Bronchial epithelial cell (primary cell): Measurements from ENCODE around the gene TMEM178B. TPM values are rescaled to one million over a fixed set of nuclear protein-coding genes. Genes with fewer than 3 reads are reported as not detected.

ENCODE experiments used
- DNase-seq: peaks from one replicate; pipeline ENCODE4 v3.0.0-alpha.2; 2010; ENCODE audit warnings: low read depth
- FAIRE-seq: peaks from 2 replicates; lab custom pipeline; 2011; peaks lifted over from hg19 to GRCh38; lab: Jason Lieb, UNC
- H3K27me3 ChIP-seq: 2 replicates; pipeline ENCODE4 v1.5.1; 2011; ENCODE audit warnings: low read length; ENCODE audit not compliant: control insufficient read depth, insufficient read depth
- H3K36me3 ChIP-seq: 2 replicates; pipeline ENCODE4 v1.5.1; 2011; ENCODE audit warnings: low read length; ENCODE audit not compliant: control insufficient read depth, insufficient read depth
- H3K4me3 ChIP-seq: 2 replicates; pipeline ENCODE4 v1.5.1; 2011; ENCODE audit warnings: mild to moderate bottlenecking, low read depth, low read length, control low read depth
- total RNA-seq: library from RNA; depleted of rRNA; stranded (reverse); fragments of >200 nt; gene quantifications from 2 replicates; pipeline ENCODE4 v1.2.1, GENCODE V29; 2014
- TF ChIP-seq, protein P1 (sequence below): IDR thresholded peaks from 2 replicates; pipeline ENCODE4 v1.5.1; 2011; ENCODE audit warnings: mild to moderate bottlenecking, moderate library complexity, low read length, control low read depth, inconsistent platforms; ENCODE audit not compliant: insufficient read depth, severe bottlenecking

Gene TMEM178B
- total RNA-seq, 1 donor from 2014 or later = under 0.01 TPM

DNA sequence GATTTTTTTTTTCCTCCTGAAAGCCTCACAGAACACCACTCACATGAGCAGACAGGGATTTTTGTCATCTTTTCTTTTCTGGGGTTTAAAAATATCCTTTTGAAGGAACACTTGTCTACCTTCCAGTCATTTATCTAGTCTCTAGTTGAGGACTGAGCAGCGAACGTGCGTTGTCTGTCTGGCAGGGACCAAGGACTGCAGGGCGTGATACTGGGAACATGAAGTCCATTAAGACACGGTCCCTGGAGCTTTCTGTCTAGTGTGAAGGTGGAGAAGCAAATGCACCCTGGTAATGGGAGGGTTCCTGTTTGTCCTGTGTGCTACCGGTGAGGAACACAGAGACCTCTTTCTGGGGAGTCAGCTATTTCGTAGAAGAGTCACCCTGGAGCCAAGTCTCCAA, 207.4 kb downstream of the TMEM178B start:
- FAIRE-seq = no peak

DNA sequence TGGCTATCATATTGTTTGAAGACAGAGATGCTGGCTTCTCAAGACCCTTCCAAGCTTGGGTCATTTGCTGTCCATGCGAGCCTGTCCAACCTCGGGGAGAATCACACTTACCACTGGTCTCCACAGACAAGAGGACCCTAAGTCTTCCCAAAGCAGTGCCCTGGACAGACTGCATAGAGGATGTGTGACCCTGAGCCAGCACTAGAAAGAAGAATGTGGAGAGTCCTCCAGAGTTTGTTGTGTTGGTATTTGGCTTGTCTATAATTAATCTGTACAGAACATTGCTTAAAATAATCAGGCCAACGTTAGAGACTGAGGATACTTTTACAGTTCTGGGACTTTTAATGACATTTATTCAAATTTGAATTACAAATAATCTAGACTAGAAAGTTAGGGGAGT, 212.7 kb downstream of the TMEM178B start:
- FAIRE-seq = no peak
- no peak for DNase-seq
- H3K27me3 ChIP-seq = no peaks in the 10 kb centered on the region

More for the DNA sequence above, 207.4 kb downstream of the TMEM178B start:
- Histone ChIP-seq H3K36me3 (no peaks in the 10 kb centered on the region), H3K4me3 (no peak overlapping the region), H3K27me3 (no peaks in the 10 kb centered on the region)
- DNase-seq = no peak
- TF ChIP-seq, protein P1, sequence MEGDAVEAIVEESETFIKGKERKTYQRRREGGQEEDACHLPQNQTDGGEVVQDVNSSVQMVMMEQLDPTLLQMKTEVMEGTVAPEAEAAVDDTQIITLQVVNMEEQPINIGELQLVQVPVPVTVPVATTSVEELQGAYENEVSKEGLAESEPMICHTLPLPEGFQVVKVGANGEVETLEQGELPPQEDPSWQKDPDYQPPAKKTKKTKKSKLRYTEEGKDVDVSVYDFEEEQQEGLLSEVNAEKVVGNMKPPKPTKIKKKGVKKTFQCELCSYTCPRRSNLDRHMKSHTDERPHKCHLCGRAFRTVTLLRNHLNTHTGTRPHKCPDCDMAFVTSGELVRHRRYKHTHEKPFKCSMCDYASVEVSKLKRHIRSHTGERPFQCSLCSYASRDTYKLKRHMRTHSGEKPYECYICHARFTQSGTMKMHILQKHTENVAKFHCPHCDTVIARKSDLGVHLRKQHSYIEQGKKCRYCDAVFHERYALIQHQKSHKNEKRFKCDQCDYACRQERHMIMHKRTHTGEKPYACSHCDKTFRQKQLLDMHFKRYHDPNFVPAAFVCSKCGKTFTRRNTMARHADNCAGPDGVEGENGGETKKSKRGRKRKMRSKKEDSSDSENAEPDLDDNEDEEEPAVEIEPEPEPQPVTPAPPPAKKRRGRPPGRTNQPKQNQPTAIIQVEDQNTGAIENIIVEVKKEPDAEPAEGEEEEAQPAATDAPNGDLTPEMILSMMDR = no peak

DNA sequence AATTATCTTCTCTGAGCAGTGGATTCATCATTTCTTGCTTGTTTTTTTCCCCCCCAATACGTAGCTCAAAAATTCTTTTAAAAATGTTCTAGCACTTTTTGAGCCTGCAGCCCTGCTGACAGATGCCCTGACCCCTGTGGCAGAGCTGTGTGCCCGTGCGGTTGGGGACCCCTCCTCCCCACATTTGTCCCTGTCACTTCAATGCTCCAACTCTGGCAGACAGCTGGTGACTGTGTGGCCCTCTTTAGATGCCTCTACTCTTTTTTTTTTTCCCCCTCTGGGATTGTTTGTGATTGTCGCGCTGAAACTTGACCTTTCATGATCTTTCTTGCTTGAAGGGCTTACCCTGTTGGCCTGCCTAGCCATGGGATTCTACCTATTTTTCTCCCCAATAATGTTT, 214.1 kb downstream of the TMEM178B start:
- TF ChIP-seq, protein P1 = no peak
- no peak overlapping the region for H3K4me3 ChIP-seq
- H3K36me3 ChIP-seq = no peaks in the 10 kb centered on the region
- no peaks in the 10 kb centered on the region for H3K27me3 ChIP-seq
- FAIRE-seq (no peak), DNase-seq (no peak)

More for the DNA sequence above, 212.7 kb downstream of the TMEM178B start:
- TF ChIP-seq, protein P1 = no peak
- Histone ChIP-seq H3K4me3 (no peak overlapping the region), H3K36me3 (no peaks in the 10 kb centered on the region)

DNA sequence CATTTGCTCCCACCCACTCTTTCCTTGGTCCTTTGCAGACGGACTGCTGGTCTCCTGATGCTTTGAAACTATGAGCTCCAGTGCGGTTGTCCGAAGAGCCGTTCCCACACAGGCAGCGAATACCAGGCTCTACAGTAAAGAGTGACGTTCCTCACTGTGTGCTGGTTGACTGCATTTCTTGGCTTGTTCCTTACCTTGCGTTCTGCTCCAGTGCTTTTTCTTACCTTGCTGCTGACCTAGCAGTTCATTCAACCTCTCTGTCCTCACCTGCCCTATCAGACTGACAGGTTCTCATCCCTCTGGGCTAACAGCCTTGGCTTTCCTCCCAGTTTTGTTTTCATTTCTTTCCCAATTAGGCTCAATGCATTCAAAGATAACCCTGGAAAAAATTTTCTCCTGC, 214.8 kb downstream of the TMEM178B start:
- Histone ChIP-seq H3K27me3 (no peaks in the 10 kb centered on the region), H3K36me3 (no peaks in the 10 kb centered on the region), H3K4me3 (no peak overlapping the region)
- FAIRE-seq (no peak), DNase-seq (no peak)
- TF ChIP-seq, protein P1 = no peak

DNA sequence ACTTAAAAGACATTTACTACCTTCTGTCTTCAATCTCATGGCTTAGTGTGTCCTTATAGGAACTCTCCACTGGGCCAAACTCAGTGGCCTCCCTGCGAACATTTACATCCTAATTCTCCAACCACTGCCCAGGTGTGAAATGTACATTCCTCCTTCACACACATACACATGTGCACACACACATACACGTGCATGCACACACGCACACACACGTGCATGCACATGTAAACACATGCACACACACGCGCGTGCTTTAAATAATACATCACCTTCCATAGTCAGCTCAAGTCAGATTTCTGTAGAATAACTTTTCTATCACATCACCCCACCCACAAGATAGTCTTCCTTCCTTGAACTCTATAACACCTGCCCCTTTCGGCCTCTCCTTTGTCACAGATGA, 216.5 kb downstream of the TMEM178B start:
- no peak for FAIRE-seq
- DNase-seq = no peak
- TF ChIP-seq, protein P1 = no peak
- no peaks in the 10 kb centered on the region for H3K27me3 ChIP-seq
- H3K4me3 ChIP-seq = no peak overlapping the region
- H3K36me3 ChIP-seq = no peaks in the 10 kb centered on the region

DNA sequence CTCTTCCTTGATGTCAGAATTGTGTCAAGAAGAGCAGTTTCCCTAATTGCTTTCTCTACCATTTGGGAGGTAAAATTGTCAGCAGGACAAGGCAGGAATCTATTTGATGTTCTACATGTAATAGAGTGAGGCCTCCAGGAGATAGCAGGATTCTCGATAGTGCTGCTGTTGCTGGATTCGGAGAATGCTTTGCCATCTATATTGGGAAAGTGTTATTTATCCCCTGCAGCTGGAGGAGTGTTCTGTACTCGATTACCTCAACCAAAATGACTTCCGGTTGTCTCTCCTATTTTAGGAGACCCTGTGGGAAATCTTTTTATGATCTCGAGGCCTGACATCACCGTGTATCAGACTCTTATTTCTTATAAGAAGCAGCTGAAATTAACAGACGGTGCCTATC, 217.1 kb downstream of the TMEM178B start:
- Histone ChIP-seq H3K4me3 (no peak overlapping the region), H3K36me3 (no peaks in the 10 kb centered on the region), H3K27me3 (no peaks in the 10 kb centered on the region)
- TF ChIP-seq, protein P1 = no peak
- DNase-seq (no peak), FAIRE-seq (no peak)
